ENCODE measurements around the gene MRPL12. TPM values are rescaled to one million over a fixed set of nuclear protein-coding genes. Genes with fewer than 3 reads are reported as not detected.

MRPL12 gene
- total and polyA plus RNA-seq, 2 of the 13 experiments (the other 11 are each of a cell fraction or from before 2014, with no cell fraction given): 39.1 to 94.1 TPM

GRCh38 chr17:81701288-81702071 is 1.7 kb upstream of the MRPL12 start (continued):
- TF ChIP-seq AKNA (CRISPR knock-in tag; IDR thresholded peaks at IDR 0.05; ENCODE audit: borderline replicate concordance) (no peak), ZNF230 (CRISPR knock-in tag; IDR thresholded peaks at IDR 0.05) (0 out of 2 replicates have a peak, but pooled peaks have one; percentile 27), FOXM1 (CRISPR knock-in tag; IDR thresholded peaks at IDR 0.05) (0 out of 2 replicates have a peak, but pooled peaks have one; percentile 24), SP4 (CRISPR knock-in tag; IDR thresholded peaks at IDR 0.05) (peak; percentile 14; the same call in 1 of the 2 replicates), ZNF569 (CRISPR knock-in tag; IDR thresholded peaks at IDR 0.05; ENCODE audit: borderline replicate concordance) (no peak), SP1 (IDR thresholded peaks at IDR 0.05) (no peak), SP1 (CRISPR knock-in tag; IDR thresholded peaks at IDR 0.05) (no peak), ZMYM3 (CRISPR knock-in tag; IDR thresholded peaks at IDR 0.05) (no peak), MIER3 (CRISPR knock-in tag; IDR thresholded peaks at IDR 0.05; ENCODE audit: borderline replicate concordance) (no peak), U2AF1 (optimal IDR thresholded peaks at IDR 0.05; ENCODE audit: low read depth, low read length) (peak; percentile 11), MXD1 (CRISPR knock-in tag; IDR thresholded peaks at IDR 0.05) (peak; percentile 68), ZNF143 (CRISPR knock-in tag; IDR thresholded peaks at IDR 0.05) (peak; percentile 52), ELF3 (CRISPR knock-in tag; IDR thresholded peaks at IDR 0.05) (no peak), ZNF747 (CRISPR knock-in tag; IDR thresholded peaks at IDR 0.05; ENCODE audit: borderline replicate concordance) (peak; percentile 45; the same call in 1 of the 2 replicates), MXD3 (CRISPR knock-in tag; IDR thresholded peaks at IDR 0.05) (0 out of 2 replicates have a peak, but pooled peaks have one; percentile 8), ZNF430 (CRISPR knock-in tag; IDR thresholded peaks at IDR 0.05) (0 out of 2 replicates have a peak, but pooled peaks have one; percentile 24), KDM6A (CRISPR knock-in tag; IDR thresholded peaks at IDR 0.05; ENCODE audit: low read depth) (peak; percentile 36; the same call in 1 of the 2 replicates), ZBTB14 (CRISPR knock-in tag; IDR thresholded peaks at IDR 0.05) (peak; percentile 34; the same call in 1 of the 2 replicates), RBM22 (optimal IDR thresholded peaks at IDR 0.05; ENCODE audit: low read length) (peak; percentile 41)

Data from HepG2 (cell line).